ENCODE data around the gene ZMYND19. TPM values are rescaled to one million over a fixed set of nuclear protein-coding genes. Genes with fewer than 3 reads are reported as not detected.
A peak's percentile ranks its signal among the peaks of the same experiment; 100 is the strongest.

Gene ZMYND19
- total and polyA plus RNA-seq, 2 donors (not counting 3 experiments of a cell fraction or from before 2014, with no cell fraction given), result 22.8 to 32.6 TPM

DNA sequence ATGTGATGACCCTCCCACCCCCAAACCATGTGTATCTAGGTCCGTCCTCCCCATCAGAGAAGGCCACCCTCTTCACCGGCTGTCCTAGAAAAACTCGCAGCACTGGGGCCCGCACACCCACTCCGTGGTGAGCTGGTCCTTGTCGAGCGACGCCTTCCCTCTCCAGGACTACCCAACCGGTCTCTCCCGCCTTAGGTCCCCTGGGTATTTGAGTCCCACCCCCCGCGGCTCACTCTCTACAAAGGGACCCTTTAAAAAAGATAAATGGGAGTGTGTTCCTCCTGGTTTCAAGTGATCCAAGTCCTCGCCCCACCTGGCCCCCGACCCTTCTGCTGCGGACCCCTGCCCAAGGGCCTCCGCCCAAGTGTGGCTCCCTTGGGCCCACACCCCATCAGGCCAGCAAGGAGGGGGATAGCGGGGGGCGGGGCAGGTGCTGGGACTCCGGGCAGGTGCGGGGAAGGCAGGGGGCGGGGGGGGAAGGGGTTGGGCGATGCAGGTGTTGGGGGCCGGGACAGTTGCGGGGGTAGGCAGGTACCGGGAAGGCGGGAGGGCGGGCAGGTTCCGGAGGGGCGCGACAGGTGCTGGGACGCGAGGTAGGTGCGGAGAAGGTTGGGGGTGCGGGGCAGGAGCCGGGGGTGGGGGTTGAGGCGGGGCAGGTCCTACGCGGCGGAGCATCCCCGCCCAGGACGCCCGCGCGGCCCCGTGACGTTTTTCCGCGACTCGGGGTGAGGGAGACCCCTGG, 14.2 kb upstream of the ZMYND19 start:
- H2AFZ ChIP-seq (ENCODE audit: low read depth, low read length), result no peak overlapping the region
- intact Hi-C loops (cut with micrococcal nuclease), result loop anchor here (1.0 kb wide), 3 partner anchors 14 to 25 kb away; partner anchors contain the start of gene ZMYND19

More for the DNA sequence above, 14.2 kb upstream of the ZMYND19 start:
- CTCF ChIA-PET, result interaction anchor here (0.7 to 1.2 kb wide), 3 partner anchors 14 to 90 kb away, joined by 3 to 4 read pairs (median 4); partner anchors contain the start of genes EHMT1 and ZMYND19
- H3K27ac ChIP-seq (ENCODE audit: insufficient read depth, low read depth, low read length), result no peak overlapping the region
- BruUV-seq (replicated peaks), result no TSS peak
- dilution Hi-C loops (cut with MboI; ENCODE audit: extremely low pct_ligation_motif_present, low sequenced_read_pairs), result no loop called here
- POLR2A ChIA-PET, result no interaction called here
- H3K9me1 ChIP-seq (replicated peaks; ENCODE audit: control insufficient read depth, extremely low read depth, insufficient read depth, low read length), result no peaks in the 10 kb centered on the region
- FAIRE-seq (no peak), DNase-seq (ENCODE audit: low read depth, low spot score) (no peak)
- no peaks in the 10 kb centered on the region for H3K9me3 ChIP-seq (replicated peaks; ENCODE audit: control insufficient read depth, insufficient read depth, low read length)
- no peaks in the 10 kb centered on the region for H3K27me3 ChIP-seq (ENCODE audit: control insufficient read depth in 2 of 2, insufficient read depth in 2 of 2, low read length in 2 of 2)
- no peak overlapping the region for H3K4me2 ChIP-seq (ENCODE audit: insufficient read depth, low read length)
- H3K36me3 ChIP-seq (ENCODE audit: control insufficient read depth in 2 of 2, extremely low read depth in 1 of 2, insufficient read depth in 2 of 2, low read length in 2 of 2), result no peaks in the 10 kb centered on the region
- H3K9ac ChIP-seq (replicated peaks; ENCODE audit: extremely low read depth, insufficient read depth, low read length), result no peak overlapping the region
- no peaks in the 10 kb centered on the region for H4K20me1 ChIP-seq (replicated peaks; ENCODE audit: control insufficient read depth, extremely low read depth, insufficient read depth, low read length)
- no peaks in the 10 kb centered on the region for H3K79me2 ChIP-seq (ENCODE audit: control insufficient read depth, insufficient read depth, low read length)
- TF ChIP-seq, protein P1, sequence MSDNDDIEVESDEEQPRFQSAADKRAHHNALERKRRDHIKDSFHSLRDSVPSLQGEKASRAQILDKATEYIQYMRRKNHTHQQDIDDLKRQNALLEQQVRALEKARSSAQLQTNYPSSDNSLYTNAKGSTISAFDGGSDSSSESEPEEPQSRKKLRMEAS (IDR thresholded peaks at IDR 0.05; ENCODE audit: insufficient read depth, insufficient read length), result no peak
- TF ChIP-seq, protein P2, sequence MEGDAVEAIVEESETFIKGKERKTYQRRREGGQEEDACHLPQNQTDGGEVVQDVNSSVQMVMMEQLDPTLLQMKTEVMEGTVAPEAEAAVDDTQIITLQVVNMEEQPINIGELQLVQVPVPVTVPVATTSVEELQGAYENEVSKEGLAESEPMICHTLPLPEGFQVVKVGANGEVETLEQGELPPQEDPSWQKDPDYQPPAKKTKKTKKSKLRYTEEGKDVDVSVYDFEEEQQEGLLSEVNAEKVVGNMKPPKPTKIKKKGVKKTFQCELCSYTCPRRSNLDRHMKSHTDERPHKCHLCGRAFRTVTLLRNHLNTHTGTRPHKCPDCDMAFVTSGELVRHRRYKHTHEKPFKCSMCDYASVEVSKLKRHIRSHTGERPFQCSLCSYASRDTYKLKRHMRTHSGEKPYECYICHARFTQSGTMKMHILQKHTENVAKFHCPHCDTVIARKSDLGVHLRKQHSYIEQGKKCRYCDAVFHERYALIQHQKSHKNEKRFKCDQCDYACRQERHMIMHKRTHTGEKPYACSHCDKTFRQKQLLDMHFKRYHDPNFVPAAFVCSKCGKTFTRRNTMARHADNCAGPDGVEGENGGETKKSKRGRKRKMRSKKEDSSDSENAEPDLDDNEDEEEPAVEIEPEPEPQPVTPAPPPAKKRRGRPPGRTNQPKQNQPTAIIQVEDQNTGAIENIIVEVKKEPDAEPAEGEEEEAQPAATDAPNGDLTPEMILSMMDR (IDR thresholded peaks at IDR 0.05; ENCODE audit: extremely low read depth in 1 of 2, insufficient read depth in 1 of 2, low read depth in 1 of 2, low read length in 2 of 2), result no peak
- no peak for TF ChIP-seq JUN (IDR thresholded peaks at IDR 0.05; ENCODE audit: borderline replicate concordance, insufficient read depth, insufficient read length, low read depth)
- no peak for TF ChIP-seq EZH2 (IDR thresholded peaks at IDR 0.05; ENCODE audit: borderline replicate concordance, low read depth, low read length, severe bottlenecking)
- TF ChIP-seq GATA2 (IDR thresholded peaks at IDR 0.05; ENCODE audit: insufficient read depth, insufficient read length, low read depth, low read length), result no peak
- no peak for TF ChIP-seq POLR2A (IDR thresholded peaks at IDR 0.05; ENCODE audit: low read depth, low read length)
- no peak for TF ChIP-seq MYC (IDR thresholded peaks at IDR 0.05; ENCODE audit: low read depth, low read length)
- TF ChIP-seq FOS (IDR thresholded peaks at IDR 0.05; ENCODE audit: borderline replicate concordance, insufficient read depth, low read length), result no peak
- TF ChIP-seq POLR2AphosphoS5 (IDR thresholded peaks at IDR 0.05; ENCODE audit: insufficient read depth, low read depth, low read length), result no peak
- H3K4me3 ChIP-seq (replicated peaks in 1 of 3; ENCODE audit: insufficient read depth in 1 of 3, low read depth in 1 of 3, low read length in 3 of 3), result peak overlapping the region in 1 of 3 experiments; percentile 53
- H3K4me1 ChIP-seq (ENCODE audit: control insufficient read depth, extremely low read depth, insufficient read depth, low read length), result peaks cover 5% of the 10 kb centered on the region
